Activated T-cell treated with anti-CD3 and anti-CD28 coated beads, Interleukin-2, amount 50 U/mL, for 4 hours (primary cell): ENCODE data around the gene IWS1. TPM values are rescaled to one million over a fixed set of nuclear protein-coding genes. Genes with fewer than 3 reads are reported as not detected.

ENCODE experiments used
- total RNA-seq, 3 donors: library from RNA; stranded (reverse); gene quantifications; one replicate each; pipeline ENCODE4 v1.2.1, GENCODE V29; 2021

The IWS1 gene
- total RNA-seq, 3 donors from 2014 or later: 49.8 to 57.8 (median 55.2) TPM

Other genes with a start within 250 kb of the IWS1 start
- 10 to 100 TPM; 56.6 to 63.6 (median 61.8) TPM for gene ERCC3, start 232.3 kb downstream of the IWS1 start, total RNA-seq
- 10 to 100 TPM; 60.2 to 69.1 (median 63.8) TPM for gene MAP3K2, start 138.5 kb downstream of the IWS1 start, total RNA-seq
- gene PROC, start 108.1 kb downstream of the IWS1 start, total RNA-seq: under 1 TPM in 1 of 3 donors, not detected in 2; 0.19 TPM
- gene MYO7B, start 9.2 kb upstream of the IWS1 start, total RNA-seq: under 1 TPM; 0.16 to 0.68 (median 0.63) TPM
- gene GPR17, start 119.7 kb upstream of the IWS1 start, total RNA-seq: not detected
- gene LIMS2, start 149.0 kb upstream of the IWS1 start, total RNA-seq: 1 to 10 TPM; 4.4 to 8.8 (median 5.2) TPM
- 1 to 10 TPM; 6.4 TPM for gene SFT2D3, start 175.0 kb upstream of the IWS1 start, total RNA-seq